ENCODE data around the gene PTPN13.
"Not testable (repeated sequence)": the region's sequence is repeated elsewhere in the genome, so short reads cannot be mapped to it uniquely, and the experiment has no call there.

The PTPN13 gene

GRCh38 chr4:86653237-86653865, 59.2 kb downstream of the PTPN13 start:
- TF ChIP-seq CTCF (IDR thresholded peaks at IDR 0.05; ENCODE audit: borderline replicate concordance, extremely low read depth, low read length, poor library complexity, severe bottlenecking): peak; percentile 53
- TF ChIP-seq EZH2 (IDR thresholded peaks at IDR 0.05; ENCODE audit: borderline replicate concordance, low read depth, low read length, severe bottlenecking): no peak
- no peaks in the 10 kb centered on the region for H4K20me1 ChIP-seq (ENCODE audit: insufficient read depth, low read length)
- no peak overlapping the region for H3K9ac ChIP-seq (ENCODE audit: low read depth, low read length)
- H3K79me2 ChIP-seq (ENCODE audit: insufficient read depth, low read length): no peaks in the 10 kb centered on the region
- peak; percentile 10 for DNase-seq
- H3K27ac ChIP-seq (ENCODE audit: low read length): no peak overlapping the region
- H2AFZ ChIP-seq (ENCODE audit: low read depth, low read length): no peak overlapping the region
- H3K4me3 ChIP-seq (ENCODE audit: low read depth in 1 of 2, low read length in 2 of 2): no peak overlapping the region
- no peaks in the 10 kb centered on the region for H3K27me3 ChIP-seq (ENCODE audit: insufficient read depth, low read length, poor library complexity)
- H3K9me3 ChIP-seq (ENCODE audit: insufficient read depth, low read length, severe bottlenecking): peaks cover 7% of the 10 kb centered on the region
- no peak for ATAC-seq (ENCODE audit: insufficient read depth, low read depth)
- H3K36me3 ChIP-seq (ENCODE audit: insufficient read depth, low read length): no peaks in the 10 kb centered on the region
- H3K4me2 ChIP-seq (ENCODE audit: insufficient read depth, low read length): no peak overlapping the region
- H3K4me1 ChIP-seq (ENCODE audit: insufficient read depth, low read length): no peaks in the 10 kb centered on the region

- H2AFZ ChIP-seq (ENCODE audit: low read depth, low read length); H3K27ac ChIP-seq (ENCODE audit: low read length); ATAC-seq (ENCODE audit: insufficient read depth, low read depth); DNase-seq; H3K27me3 ChIP-seq (ENCODE audit: insufficient read depth, low read length, poor library complexity); H3K4me1 ChIP-seq (ENCODE audit: insufficient read depth, low read length); H4K20me1 ChIP-seq (ENCODE audit: insufficient read depth, low read length); H3K4me2 ChIP-seq (ENCODE audit: insufficient read depth, low read length); H3K9ac ChIP-seq (ENCODE audit: low read depth, low read length); H3K79me2 ChIP-seq (ENCODE audit: insufficient read depth, low read length); H3K36me3 ChIP-seq (ENCODE audit: insufficient read depth, low read length); H3K9me3 ChIP-seq (ENCODE audit: insufficient read depth, low read length, severe bottlenecking); H3K4me3 ChIP-seq (ENCODE audit: low read depth in 1 of 2, low read length in 2 of 2): not testable (repeated sequence)
Observed at GRCh38 chr4:86656781-86657180, 62.7 kb downstream of the PTPN13 start.

GRCh38 chr4:86657382-86657781, 63.3 kb downstream of the PTPN13 start:
- Histone ChIP-seq H3K79me2 (ENCODE audit: insufficient read depth, low read length) (no peaks in the 10 kb centered on the region), H3K36me3 (ENCODE audit: insufficient read depth, low read length) (no peaks in the 10 kb centered on the region), H3K4me1 (ENCODE audit: insufficient read depth, low read length) (no peaks in the 10 kb centered on the region), H3K4me3 (ENCODE audit: low read depth in 1 of 2, low read length in 2 of 2) (no peak overlapping the region), H4K20me1 (ENCODE audit: insufficient read depth, low read length) (no peaks in the 10 kb centered on the region), H3K9me3 (ENCODE audit: insufficient read depth, low read length, severe bottlenecking) (peaks cover 4% of the 10 kb centered on the region), H3K27ac (ENCODE audit: low read length) (no peak overlapping the region), H3K27me3 (ENCODE audit: insufficient read depth, low read length, poor library complexity) (no peaks in the 10 kb centered on the region), H3K9ac (ENCODE audit: low read depth, low read length) (no peak overlapping the region), H3K4me2 (ENCODE audit: insufficient read depth, low read length) (no peak overlapping the region), H2AFZ (ENCODE audit: low read depth, low read length) (no peak overlapping the region)
- DNase-seq (no peak), ATAC-seq (ENCODE audit: insufficient read depth, low read depth) (no peak)
- no peak for TF ChIP-seq EZH2 (IDR thresholded peaks at IDR 0.05; ENCODE audit: borderline replicate concordance, low read depth, low read length, severe bottlenecking)
- no peak for TF ChIP-seq CTCF (IDR thresholded peaks at IDR 0.05; ENCODE audit: borderline replicate concordance, extremely low read depth, low read length, poor library complexity, severe bottlenecking)

GRCh38 chr4:86657910-86658309, 63.8 kb downstream of the PTPN13 start:
- H2AFZ ChIP-seq (ENCODE audit: low read depth, low read length): no peak overlapping the region
- ATAC-seq (ENCODE audit: insufficient read depth, low read depth) (no peak), DNase-seq (no peak)
- peaks cover 3% of the 10 kb centered on the region for H3K9me3 ChIP-seq (ENCODE audit: insufficient read depth, low read length, severe bottlenecking)
- no peak overlapping the region for H3K9ac ChIP-seq (ENCODE audit: low read depth, low read length)
- H3K27ac ChIP-seq (ENCODE audit: low read length): no peak overlapping the region
- no peaks in the 10 kb centered on the region for H4K20me1 ChIP-seq (ENCODE audit: insufficient read depth, low read length)
- H3K79me2 ChIP-seq (ENCODE audit: insufficient read depth, low read length): no peaks in the 10 kb centered on the region
- no peak overlapping the region for H3K4me3 ChIP-seq (ENCODE audit: low read depth in 1 of 2, low read length in 2 of 2)
- no peak overlapping the region for H3K4me2 ChIP-seq (ENCODE audit: insufficient read depth, low read length)
- no peak for TF ChIP-seq EZH2 (IDR thresholded peaks at IDR 0.05; ENCODE audit: borderline replicate concordance, low read depth, low read length, severe bottlenecking)
- no peak for TF ChIP-seq CTCF (IDR thresholded peaks at IDR 0.05; ENCODE audit: borderline replicate concordance, extremely low read depth, low read length, poor library complexity, severe bottlenecking)
- H3K36me3 ChIP-seq (ENCODE audit: insufficient read depth, low read length): no peaks in the 10 kb centered on the region
- H3K27me3 ChIP-seq (ENCODE audit: insufficient read depth, low read length, poor library complexity): no peaks in the 10 kb centered on the region
- H3K4me1 ChIP-seq (ENCODE audit: insufficient read depth, low read length): no peaks in the 10 kb centered on the region
